Thyroid gland (tissue), 4 donors: ENCODE measurements around the gene TMEM200A. TPM values are rescaled to one million over a fixed set of nuclear protein-coding genes. Genes with fewer than 3 reads are reported as not detected.

ENCODE experiments used
- DNase-seq, 2 donors: peaks; one replicate each; pipeline ENCODE4 v3.0.0-alpha.2; 2019
- H3K27ac ChIP-seq, 3 donors: fragments of 200-600 bp; sonication (generic); 1 replicate in 2 of 3; 2 replicates in 1 of 3; pipeline ENCODE4 v1.5.1; 2016 to 2019; ENCODE audit warnings: mild to moderate bottlenecking in 1 of 3, moderate library complexity in 1 of 3
- H3K27me3 ChIP-seq: fragments of 200-600 bp; sonication (generic); one replicate; pipeline ENCODE4 v1.5.1; 2019
- H3K36me3 ChIP-seq, 2 donors: fragments of 200-600 bp; sonication (generic); one replicate each; pipeline ENCODE4 v1.5.1; 2016 to 2019
- H3K4me1 ChIP-seq, 2 donors: fragments of 200-600 bp; sonication (generic); one replicate each; pipeline ENCODE4 v1.5.1; 2017 to 2019
- H3K4me3 ChIP-seq, 3 donors: fragments of 200-600 bp; sonication (generic); replicated peaks in 1 of 3; 1 replicate in 2 of 3; 2 replicates in 1 of 3; pipeline ENCODE4 v1.5.1; 2016; ENCODE audit warnings: mild to moderate bottlenecking in 1 of 3
- H3K9me3 ChIP-seq: fragments of 200-600 bp; sonication (generic); one replicate; pipeline ENCODE4 v1.5.1; 2017
- POLR2A ChIP-seq, 2 donors: fragments of 450-650 bp; IDR thresholded peaks; one replicate each; pipeline ENCODE4 v1.6.1; 2017; ENCODE audit warnings: antibody characterized with exemption in 2 of 2, mild to moderate bottlenecking in 2 of 2, moderate library complexity in 1 of 2
- WGBS, 2 donors: methylation state at CpG; one replicate each; pipeline ENCODE4 v1.1.5; 2017; 5-methylcytosine and 5-hydroxymethylcytosine counted together
- intact Hi-C: fragments of 100-400 bp; cut with DNase I; formaldehyde crosslinking; loops from one replicate; pipeline ENCODE4 v1.15.1; 2023
- total RNA-seq, 4 donors: library from RNA; depleted of rRNA; stranded (reverse); fragments of >200 nt; gene quantifications; one replicate each; pipeline ENCODE4 v1.2.3, GENCODE V29; 2016
- TF ChIP-seq, protein P1 (sequence below), 6 experiments: fragments of 200-600 bp in 3 of 6; fragments of 450-650 bp in 3 of 6; sonication (generic) in 3 of 6; IDR thresholded peaks; one replicate each; pipeline ENCODE4 v1.5.1; 2016 to 2019; ENCODE audit warnings: antibody characterized with exemption in 6 of 6, mild to moderate bottlenecking in 2 of 6, inconsistent platforms in 1 of 6, moderate library complexity in 1 of 6

Gene TMEM200A
- total RNA-seq, 4 donors from 2014 or later = 2.1 to 4.6 (median 4.2) TPM

DNA sequence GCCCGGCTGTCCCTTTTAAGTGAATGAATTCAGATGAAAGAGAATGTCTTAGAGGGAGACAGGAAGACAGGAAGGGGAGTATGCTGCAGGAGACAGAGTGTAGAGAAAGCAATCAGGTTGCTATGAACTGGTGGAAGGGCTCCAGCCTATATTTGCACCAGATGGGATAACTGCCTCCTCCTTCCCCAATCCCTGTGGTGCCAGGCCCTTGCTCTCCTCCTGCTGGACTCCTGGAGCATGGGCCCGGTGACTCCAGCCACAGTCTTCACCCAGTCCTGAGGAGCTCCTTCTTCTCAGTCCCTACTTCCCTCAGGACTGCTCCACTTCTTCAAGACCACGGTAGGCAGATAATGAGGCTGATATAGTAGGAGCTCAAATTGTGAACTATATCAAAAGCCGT lies 91.8 kb downstream of the TMEM200A start:
- intact Hi-C loops = no loop called here
- no peak for TF ChIP-seq POLR2A (IDR thresholded peaks at IDR 0.05)
- TF ChIP-seq, protein P1, sequence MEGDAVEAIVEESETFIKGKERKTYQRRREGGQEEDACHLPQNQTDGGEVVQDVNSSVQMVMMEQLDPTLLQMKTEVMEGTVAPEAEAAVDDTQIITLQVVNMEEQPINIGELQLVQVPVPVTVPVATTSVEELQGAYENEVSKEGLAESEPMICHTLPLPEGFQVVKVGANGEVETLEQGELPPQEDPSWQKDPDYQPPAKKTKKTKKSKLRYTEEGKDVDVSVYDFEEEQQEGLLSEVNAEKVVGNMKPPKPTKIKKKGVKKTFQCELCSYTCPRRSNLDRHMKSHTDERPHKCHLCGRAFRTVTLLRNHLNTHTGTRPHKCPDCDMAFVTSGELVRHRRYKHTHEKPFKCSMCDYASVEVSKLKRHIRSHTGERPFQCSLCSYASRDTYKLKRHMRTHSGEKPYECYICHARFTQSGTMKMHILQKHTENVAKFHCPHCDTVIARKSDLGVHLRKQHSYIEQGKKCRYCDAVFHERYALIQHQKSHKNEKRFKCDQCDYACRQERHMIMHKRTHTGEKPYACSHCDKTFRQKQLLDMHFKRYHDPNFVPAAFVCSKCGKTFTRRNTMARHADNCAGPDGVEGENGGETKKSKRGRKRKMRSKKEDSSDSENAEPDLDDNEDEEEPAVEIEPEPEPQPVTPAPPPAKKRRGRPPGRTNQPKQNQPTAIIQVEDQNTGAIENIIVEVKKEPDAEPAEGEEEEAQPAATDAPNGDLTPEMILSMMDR (IDR thresholded peaks at IDR 0.05) = no peak
- 85 to 91% methylated on average over 4 of the region's 4 CpGs for WGBS, 2 donors
- H3K4me1 ChIP-seq = peaks cover 0 to 7% of the 10 kb centered on the region in 2 donors
- H3K27ac ChIP-seq = no peak overlapping the region
- no peaks in the 10 kb centered on the region for H3K36me3 ChIP-seq
- H3K9me3 ChIP-seq = no peaks in the 10 kb centered on the region
- no peaks in the 10 kb centered on the region for H3K27me3 ChIP-seq
- DNase-seq = no peak
- no peak overlapping the region for H3K4me3 ChIP-seq

DNA sequence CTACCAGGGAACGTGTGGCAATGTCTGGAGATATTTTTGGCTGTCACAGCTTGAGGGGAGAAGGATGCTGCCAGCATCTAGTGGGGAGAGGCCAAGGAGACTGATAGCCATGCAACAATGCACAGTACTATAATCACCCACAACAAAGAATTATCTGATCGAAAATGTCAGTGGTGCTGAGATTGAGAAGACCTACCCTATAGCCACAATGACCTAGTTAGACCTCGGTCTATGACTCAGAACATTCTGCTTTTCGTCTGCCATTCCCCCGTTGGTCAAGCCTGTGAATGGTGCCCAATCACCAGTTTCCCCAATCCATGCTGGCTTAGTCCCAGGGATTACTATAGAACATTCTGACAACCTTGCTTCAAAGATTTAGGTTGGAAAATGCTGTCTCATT lies 93.5 kb downstream of the TMEM200A start:
- intact Hi-C loops = no loop called here
- no peak for TF ChIP-seq POLR2A (IDR thresholded peaks at IDR 0.05)
- TF ChIP-seq, protein P1 (IDR thresholded peaks at IDR 0.05) = no peak
- no peaks in the 10 kb centered on the region for H3K9me3 ChIP-seq
- H3K27ac ChIP-seq = no peak overlapping the region
- no peak for DNase-seq
- no peaks in the 10 kb centered on the region for H3K27me3 ChIP-seq
- peaks cover 0 to 7% of the 10 kb centered on the region in 2 donors for H3K4me1 ChIP-seq
- H3K4me3 ChIP-seq = no peak overlapping the region
- WGBS, 2 donors = 87 to 91% methylated on average over 5 of the region's 5 CpGs
- no peaks in the 10 kb centered on the region for H3K36me3 ChIP-seq

DNA sequence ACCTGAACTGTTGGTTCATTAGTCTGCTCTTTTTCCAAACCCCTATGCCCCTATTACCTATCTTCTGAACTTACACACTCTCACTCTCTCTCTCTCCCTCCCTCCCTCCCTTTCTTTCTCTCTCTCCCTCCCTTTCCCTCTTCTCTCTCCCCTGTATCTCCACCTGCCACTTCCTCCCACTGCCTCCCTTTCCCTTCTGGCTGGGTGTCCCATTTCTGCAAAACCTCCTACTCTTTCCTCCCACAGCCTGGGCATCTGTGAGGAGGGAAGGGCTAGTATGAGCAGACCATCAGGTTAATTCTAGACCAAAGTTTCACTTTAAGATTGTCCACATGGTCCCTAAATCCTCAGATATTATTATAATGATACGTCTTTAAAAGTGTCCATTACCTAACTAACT lies 95.1 kb downstream of the TMEM200A start:
- no peak for DNase-seq
- no peak for TF ChIP-seq POLR2A (IDR thresholded peaks at IDR 0.05)
- TF ChIP-seq, protein P1 (IDR thresholded peaks at IDR 0.05) = no peak
- Histone ChIP-seq H3K9me3 (no peaks in the 10 kb centered on the region), H3K36me3 (no peaks in the 10 kb centered on the region), H3K27me3 (no peaks in the 10 kb centered on the region), H3K27ac (no peak overlapping the region), H3K4me3 (no peak overlapping the region), H3K4me1 (peaks cover 5 to 21% of the 10 kb centered on the region in 2 donors)
- 82 to 83% methylated on average over 1 of the region's 1 CpG for WGBS, 2 donors
- intact Hi-C loops = no loop called here

DNA sequence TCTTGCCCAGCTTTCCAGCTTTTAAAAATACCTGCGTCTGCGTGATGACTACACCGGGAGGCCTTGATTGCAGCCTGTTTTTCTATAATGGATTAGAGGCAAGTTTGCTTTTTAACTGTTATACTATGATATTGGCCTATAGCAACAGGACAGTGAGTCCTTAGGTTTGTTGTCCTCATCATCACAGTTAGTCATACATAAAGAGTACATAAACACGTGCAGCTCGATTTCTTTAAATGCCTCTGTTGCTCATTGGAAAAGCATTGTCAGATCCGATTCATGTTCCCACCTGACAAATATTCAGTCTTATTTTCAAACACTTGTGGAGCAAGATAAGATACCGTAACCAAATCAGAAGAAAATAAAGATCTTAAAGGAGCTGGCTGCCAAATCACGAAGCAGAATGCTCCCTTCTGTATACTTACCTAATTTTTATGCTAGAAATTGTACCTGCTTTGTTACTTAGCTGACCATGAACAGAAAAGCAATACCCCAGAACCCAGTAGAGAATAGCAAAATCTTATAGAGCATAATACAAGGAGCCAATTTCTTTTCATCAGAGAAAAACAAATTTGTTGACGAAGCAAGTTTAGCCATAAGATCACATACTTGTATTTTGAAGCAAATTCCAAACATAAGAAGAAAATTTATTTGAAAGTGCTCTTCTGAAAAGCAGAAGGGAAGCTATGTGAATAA lies 100.4 kb downstream of the TMEM200A start:
- intact Hi-C loops = no loop called here
- Histone ChIP-seq H3K4me3 (no peak overlapping the region), H3K27ac (peak overlapping the region in 2 of 3 donors; percentile 5 to 11), H3K36me3 (no peaks in the 10 kb centered on the region), H3K9me3 (no peaks in the 10 kb centered on the region), H3K27me3 (no peaks in the 10 kb centered on the region), H3K4me1 (peaks cover 5 to 28% of the 10 kb centered on the region in 2 donors)
- no peak for TF ChIP-seq POLR2A (IDR thresholded peaks at IDR 0.05)
- TF ChIP-seq, protein P1 (IDR thresholded peaks at IDR 0.05) = no peak
- 69 to 74% methylated on average over 9 of the region's 9 CpGs for WGBS, 2 donors
- DNase-seq = no peak

DNA sequence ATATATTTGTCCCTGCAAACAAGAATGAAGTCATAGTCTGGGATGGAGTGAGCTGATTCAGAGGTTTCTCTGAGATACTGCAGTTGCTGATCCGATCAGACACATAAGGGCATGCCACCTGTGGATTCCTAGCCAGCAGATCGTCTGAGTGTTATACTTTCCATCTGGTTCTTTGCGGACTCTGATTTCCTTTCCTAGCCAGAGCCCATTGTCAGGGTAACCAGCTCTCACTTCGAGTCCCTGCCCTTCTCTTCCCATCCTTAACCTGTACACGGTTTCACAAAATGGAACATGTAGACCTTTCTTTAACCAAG lies 100.9 kb downstream of the TMEM200A start:
- DNase-seq = no peak
- WGBS, 2 donors = 70% methylated on average over 5 of the region's 5 CpGs
- Histone ChIP-seq H3K36me3 (no peaks in the 10 kb centered on the region), H3K9me3 (no peaks in the 10 kb centered on the region), H3K27me3 (no peaks in the 10 kb centered on the region), H3K4me3 (no peak overlapping the region), H3K4me1 (peaks cover 5 to 28% of the 10 kb centered on the region in 2 donors), H3K27ac (no peak overlapping the region)
- intact Hi-C loops = no loop called here
- no peak for TF ChIP-seq POLR2A (IDR thresholded peaks at IDR 0.05)
- TF ChIP-seq, protein P1 (IDR thresholded peaks at IDR 0.05) = no peak
